H9 (cell line): ENCODE data around the gene FARSA. TPM values are rescaled to one million over a fixed set of nuclear protein-coding genes. Genes with fewer than 3 reads are reported as not detected.

Experiments
- DNase-seq: peaks from one replicate; pipeline ENCODE4 v3.0.0-alpha.2; 2017
- H2AFZ ChIP-seq: one replicate; pipeline ENCODE4 v1.6.1; 2013; ENCODE audit warnings: mild to moderate bottlenecking, low read length, control low read depth, moderate library complexity
- H2AK5ac ChIP-seq: 2 replicates; pipeline ENCODE4 v1.6.1; 2013; ENCODE audit warnings: low read length, control low read depth, mixed read lengths; ENCODE audit not compliant: insufficient read length
- H2BK120ac ChIP-seq: one replicate; pipeline ENCODE4 v1.6.1; 2013; ENCODE audit warnings: low read depth, mild to moderate bottlenecking, low read length, control low read depth, inconsistent platforms; ENCODE audit not compliant: poor library complexity, severe bottlenecking
- H2BK12ac ChIP-seq: 2 replicates; pipeline ENCODE4 v1.6.1; 2013; ENCODE audit warnings: low read length, control low read depth, mixed read lengths, low read depth; ENCODE audit not compliant: insufficient read length
- H2BK15ac ChIP-seq: 2 replicates; pipeline ENCODE4 v1.6.1; 2013; ENCODE audit warnings: low read depth, low read length, control low read depth
- H2BK20ac ChIP-seq: one replicate; pipeline ENCODE4 v1.6.1; 2013; ENCODE audit warnings: low read depth, mild to moderate bottlenecking, low read length, control low read depth, inconsistent platforms; ENCODE audit not compliant: poor library complexity, severe bottlenecking
- H2BK5ac ChIP-seq: 2 replicates; pipeline ENCODE4 v1.6.1; 2013; ENCODE audit warnings: low read length, control low read depth, mixed read lengths; ENCODE audit not compliant: insufficient read length
- H3K14ac ChIP-seq: 2 replicates; pipeline ENCODE4 v1.6.1; 2013; ENCODE audit warnings: low read length, control low read depth; ENCODE audit not compliant: insufficient read depth
- H3K18ac ChIP-seq: 2 replicates; pipeline ENCODE4 v1.6.1; 2013; ENCODE audit warnings: low read depth, mild to moderate bottlenecking, mixed read lengths, low read length, control low read depth; ENCODE audit not compliant: insufficient read length
- H3K23ac ChIP-seq: 2 replicates; pipeline ENCODE4 v1.6.1; 2013; ENCODE audit warnings: low read length, control low read depth, mixed read lengths, low read depth; ENCODE audit not compliant: insufficient read length
- H3K23me2 ChIP-seq: 2 replicates; pipeline ENCODE4 v1.6.1; 2013; ENCODE audit warnings: low read depth, mild to moderate bottlenecking, mixed read lengths, low read length, control low read depth; ENCODE audit not compliant: insufficient read length, poor library complexity, severe bottlenecking
- H3K27ac ChIP-seq: 2 replicates; pipeline ENCODE4 v1.5.1; 2013; ENCODE audit warnings: low read length, control low read depth, mixed read lengths, low read depth; ENCODE audit not compliant: insufficient read length
- H3K27me3 ChIP-seq: 2 replicates; pipeline ENCODE4 v1.6.1; 2013; ENCODE audit warnings: low read length, control low read depth, inconsistent platforms; ENCODE audit not compliant: insufficient read depth
- H3K4ac ChIP-seq: 2 replicates; pipeline ENCODE4 v1.6.1; 2013; ENCODE audit warnings: low read depth, mild to moderate bottlenecking, control low read depth, inconsistent platforms, low read length, moderate library complexity
- H3K4me1 ChIP-seq: 2 replicates; pipeline ENCODE4 v1.6.1; 2013; ENCODE audit warnings: low read length, control low read depth, inconsistent platforms; ENCODE audit not compliant: insufficient read depth
- H3K4me2 ChIP-seq: 2 replicates; pipeline ENCODE4 v1.6.1; 2013; ENCODE audit warnings: low read length, control low read depth, mixed read lengths; ENCODE audit not compliant: insufficient read length, insufficient read depth
- H3K56ac ChIP-seq: 2 replicates; pipeline ENCODE4 v1.6.1; 2013; ENCODE audit warnings: low read depth, mild to moderate bottlenecking, mixed read lengths, low read length, control low read depth; ENCODE audit not compliant: insufficient read length
- H3K79me1 ChIP-seq: 2 replicates; pipeline ENCODE4 v1.6.1; 2013; ENCODE audit warnings: low read depth, mild to moderate bottlenecking, moderate library complexity, low read length, control low read depth, inconsistent platforms; ENCODE audit not compliant: insufficient read depth, poor library complexity, severe bottlenecking
- H3K79me2 ChIP-seq: 2 replicates; pipeline ENCODE4 v1.6.1; 2013; ENCODE audit warnings: low read length, control low read depth, inconsistent platforms; ENCODE audit not compliant: insufficient read depth
- H3K9ac ChIP-seq: 2 replicates; pipeline ENCODE4 v1.6.1; 2013; ENCODE audit warnings: low read length, control low read depth, mixed read lengths; ENCODE audit not compliant: insufficient read length; ENCODE audit errors: extremely low read depth
- H3K9me3 ChIP-seq: one replicate; pipeline ENCODE4 v1.6.1; 2013; ENCODE audit warnings: low read depth, low read length, inconsistent platforms; ENCODE audit not compliant: control insufficient read depth
- H3T11ph ChIP-seq: one replicate; pipeline ENCODE4 v1.6.1; 2013; ENCODE audit warnings: mild to moderate bottlenecking, low read length, control low read depth, inconsistent platforms
- H4K20me1 ChIP-seq: one replicate; pipeline ENCODE4 v1.6.1; 2013; ENCODE audit not compliant: control insufficient read depth, insufficient read length, insufficient read depth
- H4K5ac ChIP-seq: 2 replicates; pipeline ENCODE4 v1.6.1; 2013; ENCODE audit warnings: low read depth, mild to moderate bottlenecking, mixed read lengths, low read length, control low read depth; ENCODE audit not compliant: insufficient read length
- H4K8ac ChIP-seq: replicated peaks from 2 replicates; pipeline ENCODE4 v1.6.1; 2013; ENCODE audit warnings: low read length, control low read depth, mixed read lengths, low read depth; ENCODE audit not compliant: insufficient read length
- H4K91ac ChIP-seq: 2 replicates; pipeline ENCODE4 v1.6.1; 2013; ENCODE audit warnings: low read depth, mild to moderate bottlenecking, moderate library complexity, mixed read lengths, low read length, control low read depth; ENCODE audit not compliant: insufficient read length
- H3K27ac Mint-ChIP-seq, 3 experiments: 2 replicates in 2 of 3; 3 replicates in 1 of 3; pipeline ENCODE4 v1.8.0; 2020 to 2021; ENCODE audit warnings: mixed read lengths in 3 of 3, mild to moderate bottlenecking in 1 of 3, moderate library complexity in 1 of 3
- H3K27me3 Mint-ChIP-seq: 2 replicates; pipeline ENCODE4 v1.8.0; 2021; ENCODE audit warnings: low read depth, mild to moderate bottlenecking, moderate library complexity, mixed read lengths
- H3K36me3 Mint-ChIP-seq, 3 experiments: 2 replicates in 2 of 3; 3 replicates in 1 of 3; pipeline ENCODE4 v1.8.0; 2020 to 2021; ENCODE audit warnings: low read depth in 3 of 3, mixed read lengths in 3 of 3; ENCODE audit not compliant: insufficient read depth in 1 of 3
- H3K4me1 Mint-ChIP-seq, 2 experiments: 2 replicates each; pipeline ENCODE4 v1.8.0; 2020; ENCODE audit warnings: mixed read lengths in 2 of 2
- H3K4me3 Mint-ChIP-seq, 2 experiments: 2 replicates in 1 of 2; 3 replicates in 1 of 2; pipeline ENCODE4 v1.8.0; 2020 to 2021; ENCODE audit warnings: mild to moderate bottlenecking in 2 of 2, mixed read lengths in 2 of 2, moderate library complexity in 1 of 2
- H3K9me3 Mint-ChIP-seq, 2 experiments: 2 replicates in 1 of 2; 3 replicates in 1 of 2; pipeline ENCODE4 v1.8.0; 2020; ENCODE audit warnings: mild to moderate bottlenecking in 2 of 2, mixed read lengths in 2 of 2, moderate library complexity in 1 of 2
- WGBS: extraction: QIAGEN DNeasy Blood & Tissue Kit; methylation state at CpG from one replicate; pipeline ENCODE4 v1.1.7; 2013; ENCODE audit warnings: missing lambda C conversion rate, low lambda C conversion rate, mixed read lengths; ENCODE audit not compliant: insufficient read length; ENCODE audit errors: extremely low coverage; 5-methylcytosine and 5-hydroxymethylcytosine counted together
- total RNA-seq: library from RNA; stranded (reverse); gene quantifications from 2 replicates; pipeline ENCODE4 v1.2.1, GENCODE V29; 2021
- TF ChIP-seq, protein P1 (sequence below): fragments of 200-600 bp; sonication (generic); conservative IDR thresholded peaks from 3 replicates; pipeline ENCODE4 v1.8.0; 2021; ENCODE audit warnings: antibody characterized with exemption, mild to moderate bottlenecking

The FARSA gene
- total RNA-seq, 1 experiment from 2014 or later: 110 TPM

DNA sequence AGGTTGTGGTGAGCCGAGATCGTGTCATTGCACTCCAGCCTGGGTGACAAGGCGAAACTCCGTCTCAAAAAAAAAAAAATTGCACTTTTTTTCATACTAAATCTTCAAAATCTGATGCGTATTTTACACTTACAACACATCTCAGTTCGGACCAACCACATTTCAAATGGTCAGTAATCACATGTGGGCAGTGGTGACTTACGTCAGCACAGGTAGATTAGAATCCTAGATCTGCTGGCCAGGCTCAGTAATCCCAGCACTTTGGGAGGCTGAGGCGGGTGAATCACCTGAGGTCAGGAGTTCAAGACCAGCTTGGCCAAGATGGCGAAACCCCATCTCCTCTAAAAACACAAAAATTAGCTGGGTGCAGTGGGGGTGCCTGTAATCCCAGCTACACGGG, 1.6 kb upstream of the FARSA start:
- Histone ChIP-seq H2BK20ac (no peak overlapping the region), H3K14ac (no peak overlapping the region), H3K4ac (no peak overlapping the region), H3K56ac (no peak overlapping the region), H3K4me2 (no peak overlapping the region), H3K23ac (no peak overlapping the region), H3K9me3 (no peaks in the 10 kb centered on the region), H3T11ph (no peak overlapping the region), H3K9ac (no peak overlapping the region), H2AK5ac (no peak overlapping the region), H3K23me2 (peaks cover 11% of the 10 kb centered on the region), H2BK12ac (no peak overlapping the region), H4K5ac (no peak overlapping the region), H2BK5ac (no peak overlapping the region), H2AFZ (no peak overlapping the region), H3K27ac (no peak overlapping the region), H3K4me1 (no peaks in the 10 kb centered on the region; the same call in 1 of the 2 replicates), H4K20me1 (no peaks in the 10 kb centered on the region), H2BK15ac (no peak overlapping the region), H4K91ac (no peak overlapping the region), H3K79me1 (peaks cover 9% of the 10 kb centered on the region), H4K8ac (no peak overlapping the region), H3K79me2 (peaks cover 16% of the 10 kb centered on the region; the same call in 1 of the 2 replicates), H3K18ac (no peak overlapping the region), H2BK120ac (no peak overlapping the region), H3K27me3 (no peaks in the 10 kb centered on the region)
- Mint-ChIP-seq H3K36me3 (peaks cover 22 to 36% (median 25%) of the 10 kb centered on the region in 3 experiments), H3K4me1 (peaks cover 25 to 41% of the 10 kb centered on the region in 2 experiments), H3K9me3 (no peaks in the 10 kb centered on the region; a peak in 1 of 5 replicates), H3K4me3 (0 out of 5 replicates have a peak overlapping the region, but pooled peaks of 1 of the 2 experiments have one; percentile 12), H3K27me3 (no peaks in the 10 kb centered on the region; the same call in 1 of the 2 replicates), H3K27ac (no peak overlapping the region)
- TF ChIP-seq, protein P1, sequence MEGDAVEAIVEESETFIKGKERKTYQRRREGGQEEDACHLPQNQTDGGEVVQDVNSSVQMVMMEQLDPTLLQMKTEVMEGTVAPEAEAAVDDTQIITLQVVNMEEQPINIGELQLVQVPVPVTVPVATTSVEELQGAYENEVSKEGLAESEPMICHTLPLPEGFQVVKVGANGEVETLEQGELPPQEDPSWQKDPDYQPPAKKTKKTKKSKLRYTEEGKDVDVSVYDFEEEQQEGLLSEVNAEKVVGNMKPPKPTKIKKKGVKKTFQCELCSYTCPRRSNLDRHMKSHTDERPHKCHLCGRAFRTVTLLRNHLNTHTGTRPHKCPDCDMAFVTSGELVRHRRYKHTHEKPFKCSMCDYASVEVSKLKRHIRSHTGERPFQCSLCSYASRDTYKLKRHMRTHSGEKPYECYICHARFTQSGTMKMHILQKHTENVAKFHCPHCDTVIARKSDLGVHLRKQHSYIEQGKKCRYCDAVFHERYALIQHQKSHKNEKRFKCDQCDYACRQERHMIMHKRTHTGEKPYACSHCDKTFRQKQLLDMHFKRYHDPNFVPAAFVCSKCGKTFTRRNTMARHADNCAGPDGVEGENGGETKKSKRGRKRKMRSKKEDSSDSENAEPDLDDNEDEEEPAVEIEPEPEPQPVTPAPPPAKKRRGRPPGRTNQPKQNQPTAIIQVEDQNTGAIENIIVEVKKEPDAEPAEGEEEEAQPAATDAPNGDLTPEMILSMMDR: no peak
- no CpG with 5 or more reads among the region's 10 CpGs for WGBS
- DNase-seq: no peak
